Measurements from ENCODE around the gene AGBL1.

AGBL1 gene

GRCh38 chr15:86912661-86913060 is 833.0 kb downstream of the AGBL1 start:
- no peak for DNase-seq (ENCODE audit: low read depth in 1 of 2, low spot score in 1 of 2)

GRCh38 chr15:86915811-86916331 is 836.2 kb downstream of the AGBL1 start:
- DNase-seq (ENCODE audit: low read depth in 1 of 2, low spot score in 1 of 2): no peak

GRCh38 chr15:86916671-86917360 is 837.1 kb downstream of the AGBL1 start:
- DNase-seq (ENCODE audit: low read depth in 1 of 2, low spot score in 1 of 2): no peak

GRCh38 chr15:86917361-86917671 is 837.6 kb downstream of the AGBL1 start:
- no peak for DNase-seq (ENCODE audit: low read depth in 1 of 2, low spot score in 1 of 2)

- DNase-seq (ENCODE audit: low read depth in 1 of 2, low spot score in 1 of 2): no peak
Observed at GRCh38 chr15:86919581-86919980, 839.9 kb downstream of the AGBL1 start.

GRCh38 chr15:86929461-86929860 is 849.8 kb downstream of the AGBL1 start:
- DNase-seq (ENCODE audit: low read depth in 1 of 2, low spot score in 1 of 2): no peak

GRCh38 chr15:86932456-86932855 is 852.8 kb downstream of the AGBL1 start:
- DNase-seq (ENCODE audit: low read depth in 1 of 2, low spot score in 1 of 2): no peak

GRCh38 chr15:86935841-86936240 is 856.2 kb downstream of the AGBL1 start:
- no peak for DNase-seq (ENCODE audit: low read depth in 1 of 2, low spot score in 1 of 2)

GRCh38 chr15:86942285-86942684 is 862.6 kb downstream of the AGBL1 start:
- no peak for DNase-seq (ENCODE audit: low read depth in 1 of 2, low spot score in 1 of 2)

- DNase-seq (ENCODE audit: low read depth in 1 of 2, low spot score in 1 of 2): no peak
Observed at GRCh38 chr15:86948719-86949118, 869.0 kb downstream of the AGBL1 start.

- DNase-seq (ENCODE audit: low read depth in 1 of 2, low spot score in 1 of 2): no peak
Observed at GRCh38 chr15:86959254-86959653, 879.6 kb downstream of the AGBL1 start.

GRCh38 chr15:86961669-86962068 is 882.0 kb downstream of the AGBL1 start:
- no peak for DNase-seq (ENCODE audit: low read depth in 1 of 2, low spot score in 1 of 2)

GRCh38 chr15:86964271-86964670 is 884.6 kb downstream of the AGBL1 start:
- no peak for DNase-seq (ENCODE audit: low read depth in 1 of 2, low spot score in 1 of 2)

- no peak for DNase-seq (ENCODE audit: low read depth in 1 of 2, low spot score in 1 of 2)
Observed at GRCh38 chr15:86968244-86968643, 888.6 kb downstream of the AGBL1 start.

GRCh38 chr15:86969364-86969763 is 889.7 kb downstream of the AGBL1 start:
- DNase-seq (ENCODE audit: low read depth in 1 of 2, low spot score in 1 of 2): no peak

- no peak for DNase-seq (ENCODE audit: low read depth in 1 of 2, low spot score in 1 of 2)
Observed at GRCh38 chr15:86973284-86973844, 893.7 kb downstream of the AGBL1 start.

- DNase-seq (ENCODE audit: low read depth in 1 of 2, low spot score in 1 of 2): no peak
Observed at GRCh38 chr15:86988033-86988432, 908.4 kb downstream of the AGBL1 start.

GRCh38 chr15:87021751-87022150 is 942.1 kb downstream of the AGBL1 start:
- DNase-seq (ENCODE audit: low read depth in 1 of 2, low spot score in 1 of 2): no peak

GRCh38 chr15:87031540-87032230 is 952.0 kb downstream of the AGBL1 start:
- no peak for DNase-seq (ENCODE audit: low read depth in 1 of 2, low spot score in 1 of 2)

- DNase-seq (ENCODE audit: low read depth in 1 of 2, low spot score in 1 of 2): no peak
Observed at GRCh38 chr15:87032295-87032694, 952.6 kb downstream of the AGBL1 start.

- DNase-seq (ENCODE audit: low read depth in 1 of 2, low spot score in 1 of 2): no peak
Observed at GRCh38 chr15:87033056-87033455, 953.4 kb downstream of the AGBL1 start.

- DNase-seq (ENCODE audit: low read depth in 1 of 2, low spot score in 1 of 2): no peak
Observed at GRCh38 chr15:87034886-87035285, 955.2 kb downstream of the AGBL1 start.
